ENCODE measurements around the gene KCNE4.
"Not testable (repeated sequence)": the region's sequence is repeated elsewhere in the genome, so short reads cannot be mapped to it uniquely, and the experiment has no call there.

Gene KCNE4

DNA sequence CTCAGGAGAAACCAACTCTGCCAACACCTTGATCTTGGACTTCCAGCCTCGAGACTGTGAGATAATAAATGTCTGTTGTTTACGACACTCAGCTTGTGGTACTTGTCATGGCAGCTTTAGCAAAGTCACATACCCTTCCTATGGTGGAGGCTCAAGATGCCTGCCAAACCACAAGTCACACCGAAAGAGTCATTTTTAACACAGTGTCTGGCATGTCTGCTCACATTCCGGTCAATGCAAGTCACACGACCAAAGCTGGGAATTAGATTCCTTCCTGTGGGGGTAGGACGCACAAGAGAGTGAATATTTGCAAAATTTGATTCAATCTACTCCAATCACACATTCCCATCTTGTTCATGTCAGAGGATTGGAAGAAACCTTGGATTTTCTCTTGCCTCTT, 24.6 kb downstream of the KCNE4 start:
- H3K4me3 ChIP-seq (ENCODE audit: severe bottlenecking) = no peak overlapping the region
- no peaks in the 10 kb centered on the region for H3K4me1 ChIP-seq (ENCODE audit: insufficient read depth, poor library complexity, severe bottlenecking)
- DNase-seq (ENCODE audit: low spot score) (no peak), ATAC-seq (ENCODE audit: low read depth) (no peak)
- no peaks in the 10 kb centered on the region for H3K27me3 ChIP-seq (ENCODE audit: insufficient read depth, poor library complexity, severe bottlenecking)
- H3K36me3 ChIP-seq (ENCODE audit: low read depth) = no peaks in the 10 kb centered on the region
- H3K27ac ChIP-seq (ENCODE audit: poor library complexity, severe bottlenecking) = no peak overlapping the region
- H3K9me3 ChIP-seq (ENCODE audit: severe bottlenecking) = no peaks in the 10 kb centered on the region
- TF ChIP-seq, protein P1, sequence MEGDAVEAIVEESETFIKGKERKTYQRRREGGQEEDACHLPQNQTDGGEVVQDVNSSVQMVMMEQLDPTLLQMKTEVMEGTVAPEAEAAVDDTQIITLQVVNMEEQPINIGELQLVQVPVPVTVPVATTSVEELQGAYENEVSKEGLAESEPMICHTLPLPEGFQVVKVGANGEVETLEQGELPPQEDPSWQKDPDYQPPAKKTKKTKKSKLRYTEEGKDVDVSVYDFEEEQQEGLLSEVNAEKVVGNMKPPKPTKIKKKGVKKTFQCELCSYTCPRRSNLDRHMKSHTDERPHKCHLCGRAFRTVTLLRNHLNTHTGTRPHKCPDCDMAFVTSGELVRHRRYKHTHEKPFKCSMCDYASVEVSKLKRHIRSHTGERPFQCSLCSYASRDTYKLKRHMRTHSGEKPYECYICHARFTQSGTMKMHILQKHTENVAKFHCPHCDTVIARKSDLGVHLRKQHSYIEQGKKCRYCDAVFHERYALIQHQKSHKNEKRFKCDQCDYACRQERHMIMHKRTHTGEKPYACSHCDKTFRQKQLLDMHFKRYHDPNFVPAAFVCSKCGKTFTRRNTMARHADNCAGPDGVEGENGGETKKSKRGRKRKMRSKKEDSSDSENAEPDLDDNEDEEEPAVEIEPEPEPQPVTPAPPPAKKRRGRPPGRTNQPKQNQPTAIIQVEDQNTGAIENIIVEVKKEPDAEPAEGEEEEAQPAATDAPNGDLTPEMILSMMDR (IDR thresholded peaks at IDR 0.05; ENCODE audit: poor library complexity, severe bottlenecking) = no peak

DNA sequence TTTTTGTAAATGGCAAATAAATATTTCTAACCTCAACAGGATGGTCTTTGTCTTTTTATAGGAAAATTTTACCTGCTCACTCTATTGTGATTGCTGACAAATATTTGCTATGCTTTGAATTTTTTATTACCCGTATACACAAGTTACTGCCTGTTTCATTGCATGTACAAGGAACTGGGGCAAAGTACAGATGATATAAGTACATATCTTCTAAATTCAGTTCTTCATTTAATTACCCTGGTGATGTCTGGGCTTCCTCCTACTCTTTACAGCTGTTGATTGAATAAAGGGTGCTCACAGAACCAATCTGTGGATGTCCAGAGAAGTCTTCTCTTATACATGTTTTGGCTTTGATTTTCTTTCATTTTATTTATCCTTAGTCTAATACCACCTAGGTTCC, 26.5 kb downstream of the KCNE4 start:
- DNase-seq (ENCODE audit: low spot score) (no peak), ATAC-seq (ENCODE audit: low read depth) (no peak)
- H3K4me3 ChIP-seq (ENCODE audit: severe bottlenecking) = no peak overlapping the region
- no peaks in the 10 kb centered on the region for H3K36me3 ChIP-seq (ENCODE audit: low read depth)
- TF ChIP-seq, protein P1 (IDR thresholded peaks at IDR 0.05; ENCODE audit: poor library complexity, severe bottlenecking) = no peak
- no peak overlapping the region for H3K27ac ChIP-seq (ENCODE audit: poor library complexity, severe bottlenecking)
- H3K27me3 ChIP-seq (ENCODE audit: insufficient read depth, poor library complexity, severe bottlenecking) = no peaks in the 10 kb centered on the region
- H3K9me3 ChIP-seq (ENCODE audit: severe bottlenecking) = no peaks in the 10 kb centered on the region
- no peaks in the 10 kb centered on the region for H3K4me1 ChIP-seq (ENCODE audit: insufficient read depth, poor library complexity, severe bottlenecking)

DNA sequence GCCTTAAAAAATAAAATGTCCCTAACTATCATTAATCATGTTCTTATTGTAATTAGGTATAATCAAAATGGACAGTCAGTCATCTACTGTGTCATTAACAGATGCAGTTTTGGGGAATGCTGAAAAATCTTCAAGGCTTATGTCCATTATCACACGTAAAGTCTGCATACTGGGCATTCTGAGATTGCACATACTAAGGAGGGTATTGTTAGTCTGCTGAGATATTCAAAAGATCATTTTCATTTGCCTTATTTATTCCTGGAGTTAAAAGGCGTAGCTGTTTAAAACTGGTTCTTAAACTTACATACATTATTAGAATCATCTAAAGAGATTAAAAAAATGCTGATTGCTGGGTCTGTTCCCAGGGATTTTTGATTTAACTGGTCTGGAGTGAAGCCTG, 27.4 kb downstream of the KCNE4 start:
- H3K4me3 ChIP-seq (ENCODE audit: severe bottlenecking) = no peak overlapping the region
- no peak overlapping the region for H3K27ac ChIP-seq (ENCODE audit: poor library complexity, severe bottlenecking)
- DNase-seq (ENCODE audit: low spot score) = no peak

DNA sequence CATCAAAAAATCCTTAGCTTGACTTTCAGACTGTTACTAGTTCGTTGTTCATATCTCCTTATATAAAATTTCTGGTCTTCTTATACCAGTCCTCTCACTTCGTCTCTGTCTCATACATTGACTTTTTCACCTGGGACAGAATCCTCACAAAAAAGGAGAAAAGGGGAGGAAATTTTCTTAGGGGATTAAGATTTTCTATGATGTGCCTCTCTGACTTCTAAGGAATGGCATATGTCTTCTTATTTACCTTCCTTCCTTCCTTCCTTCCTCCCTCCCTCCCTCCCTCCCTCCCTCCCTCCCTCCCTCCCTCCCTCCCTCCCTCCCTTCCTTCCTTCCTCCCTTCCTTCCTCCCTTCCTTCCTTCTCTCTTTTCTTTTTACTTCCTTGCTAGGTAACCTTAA, 27.9 kb downstream of the KCNE4 start:
- no peak overlapping the region for H3K27ac ChIP-seq (ENCODE audit: poor library complexity, severe bottlenecking)

More for the DNA sequence above, 27.4 kb downstream of the KCNE4 start:
- TF ChIP-seq, protein P1 (IDR thresholded peaks at IDR 0.05; ENCODE audit: poor library complexity, severe bottlenecking) = no peak
- ATAC-seq (ENCODE audit: low read depth) = no peak
- Histone ChIP-seq H3K9me3 (ENCODE audit: severe bottlenecking) (no peaks in the 10 kb centered on the region), H3K4me1 (ENCODE audit: insufficient read depth, poor library complexity, severe bottlenecking) (no peaks in the 10 kb centered on the region), H3K27me3 (ENCODE audit: insufficient read depth, poor library complexity, severe bottlenecking) (no peaks in the 10 kb centered on the region), H3K36me3 (ENCODE audit: low read depth) (no peaks in the 10 kb centered on the region)

DNA sequence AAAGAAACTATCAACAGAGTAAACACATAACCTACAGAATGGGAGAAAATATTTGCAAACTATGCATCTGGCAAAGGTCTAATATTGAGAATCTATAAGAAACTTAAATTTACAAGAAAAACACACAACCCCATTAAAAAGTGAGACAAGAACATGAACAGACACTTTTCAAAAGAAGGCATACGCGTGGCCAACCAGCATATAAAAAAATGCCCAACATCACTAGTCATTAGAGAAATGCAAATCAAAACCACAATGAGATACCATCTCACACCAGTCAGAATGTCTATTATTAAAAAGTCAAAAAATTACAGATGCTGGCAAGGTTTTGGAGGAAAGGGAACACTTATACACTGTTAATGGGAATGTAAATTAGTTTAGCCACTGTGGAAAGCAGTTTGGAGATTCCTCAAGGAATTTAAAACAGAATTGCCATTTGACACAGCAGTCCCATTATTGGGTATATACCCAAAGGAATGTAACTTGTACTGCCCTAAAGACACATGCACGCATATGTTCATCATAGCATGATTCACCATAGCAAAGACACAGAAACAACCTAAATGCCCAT, 28.9 kb downstream of the KCNE4 start:
- H3K9me3 ChIP-seq (ENCODE audit: severe bottlenecking); ATAC-seq (ENCODE audit: low read depth); H3K27me3 ChIP-seq (ENCODE audit: insufficient read depth, poor library complexity, severe bottlenecking); H3K4me3 ChIP-seq (ENCODE audit: severe bottlenecking); DNase-seq (ENCODE audit: low spot score); H3K4me1 ChIP-seq (ENCODE audit: insufficient read depth, poor library complexity, severe bottlenecking); H3K36me3 ChIP-seq (ENCODE audit: low read depth); H3K27ac ChIP-seq (ENCODE audit: poor library complexity, severe bottlenecking): not testable (repeated sequence)

More for the DNA sequence above, 27.9 kb downstream of the KCNE4 start:
- ATAC-seq (ENCODE audit: low read depth) (no peak), DNase-seq (ENCODE audit: low spot score) (no peak)
- Histone ChIP-seq H3K9me3 (ENCODE audit: severe bottlenecking) (no peaks in the 10 kb centered on the region), H3K27me3 (ENCODE audit: insufficient read depth, poor library complexity, severe bottlenecking) (no peaks in the 10 kb centered on the region), H3K4me1 (ENCODE audit: insufficient read depth, poor library complexity, severe bottlenecking) (no peaks in the 10 kb centered on the region), H3K4me3 (ENCODE audit: severe bottlenecking) (no peak overlapping the region), H3K36me3 (ENCODE audit: low read depth) (no peaks in the 10 kb centered on the region)
- TF ChIP-seq, protein P1 (IDR thresholded peaks at IDR 0.05; ENCODE audit: poor library complexity, severe bottlenecking) = no peak
